PC-9 (cell line): Measurements from ENCODE around the gene ZNF687.

Source experiments
- EZH2 ChIP-seq: fragments of 200-600 bp; sonication (generic); IDR thresholded peaks from 2 replicates; pipeline ENCODE4 v1.8.0; 2017; ENCODE audit warnings: antibody characterized with exemption, low read depth
- TF ChIP-seq, protein P1 (sequence below): fragments of 200-600 bp; sonication (generic); conservative IDR thresholded peaks from 2 replicates; pipeline ENCODE4 v1.6.1; 2017; ENCODE audit warnings: mixed run types, antibody characterized with exemption, mild to moderate bottlenecking, moderate library complexity

DNA sequence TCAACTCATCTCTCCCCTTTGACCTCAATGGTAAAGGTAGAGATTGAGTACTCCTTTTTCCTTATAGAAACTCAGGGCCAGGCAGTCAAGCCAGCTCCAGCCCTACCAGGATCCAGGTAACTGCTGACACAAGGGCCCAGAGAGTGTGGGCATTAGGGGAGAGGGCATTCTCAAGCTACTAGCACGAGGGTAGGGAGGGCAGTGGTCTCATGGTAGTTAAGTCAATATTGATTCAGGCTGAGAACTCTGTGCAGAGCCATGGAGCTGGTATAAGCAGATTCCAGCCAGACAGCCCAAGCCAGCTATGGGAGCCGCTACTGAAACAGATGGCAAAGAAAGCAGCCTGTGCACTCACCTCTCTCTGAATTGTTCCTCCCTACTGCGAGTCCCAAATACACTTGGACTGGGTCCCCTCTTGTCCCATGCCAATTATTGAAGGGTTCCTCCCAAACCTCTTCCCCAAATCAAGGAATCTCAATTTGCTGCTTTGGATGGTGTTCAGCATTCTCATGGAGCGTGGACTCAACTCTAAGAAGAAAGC is 42.4 kb downstream of the ZNF687 start:
- TF ChIP-seq, protein P1, sequence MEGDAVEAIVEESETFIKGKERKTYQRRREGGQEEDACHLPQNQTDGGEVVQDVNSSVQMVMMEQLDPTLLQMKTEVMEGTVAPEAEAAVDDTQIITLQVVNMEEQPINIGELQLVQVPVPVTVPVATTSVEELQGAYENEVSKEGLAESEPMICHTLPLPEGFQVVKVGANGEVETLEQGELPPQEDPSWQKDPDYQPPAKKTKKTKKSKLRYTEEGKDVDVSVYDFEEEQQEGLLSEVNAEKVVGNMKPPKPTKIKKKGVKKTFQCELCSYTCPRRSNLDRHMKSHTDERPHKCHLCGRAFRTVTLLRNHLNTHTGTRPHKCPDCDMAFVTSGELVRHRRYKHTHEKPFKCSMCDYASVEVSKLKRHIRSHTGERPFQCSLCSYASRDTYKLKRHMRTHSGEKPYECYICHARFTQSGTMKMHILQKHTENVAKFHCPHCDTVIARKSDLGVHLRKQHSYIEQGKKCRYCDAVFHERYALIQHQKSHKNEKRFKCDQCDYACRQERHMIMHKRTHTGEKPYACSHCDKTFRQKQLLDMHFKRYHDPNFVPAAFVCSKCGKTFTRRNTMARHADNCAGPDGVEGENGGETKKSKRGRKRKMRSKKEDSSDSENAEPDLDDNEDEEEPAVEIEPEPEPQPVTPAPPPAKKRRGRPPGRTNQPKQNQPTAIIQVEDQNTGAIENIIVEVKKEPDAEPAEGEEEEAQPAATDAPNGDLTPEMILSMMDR = no peak
- TF ChIP-seq EZH2 = no peak
